ENCODE results near the gene SPIRE1.

GRCh38 chr18:12460874-12461273 is 197.0 kb downstream of the SPIRE1 start:
- TF ChIP-seq, protein P1, sequence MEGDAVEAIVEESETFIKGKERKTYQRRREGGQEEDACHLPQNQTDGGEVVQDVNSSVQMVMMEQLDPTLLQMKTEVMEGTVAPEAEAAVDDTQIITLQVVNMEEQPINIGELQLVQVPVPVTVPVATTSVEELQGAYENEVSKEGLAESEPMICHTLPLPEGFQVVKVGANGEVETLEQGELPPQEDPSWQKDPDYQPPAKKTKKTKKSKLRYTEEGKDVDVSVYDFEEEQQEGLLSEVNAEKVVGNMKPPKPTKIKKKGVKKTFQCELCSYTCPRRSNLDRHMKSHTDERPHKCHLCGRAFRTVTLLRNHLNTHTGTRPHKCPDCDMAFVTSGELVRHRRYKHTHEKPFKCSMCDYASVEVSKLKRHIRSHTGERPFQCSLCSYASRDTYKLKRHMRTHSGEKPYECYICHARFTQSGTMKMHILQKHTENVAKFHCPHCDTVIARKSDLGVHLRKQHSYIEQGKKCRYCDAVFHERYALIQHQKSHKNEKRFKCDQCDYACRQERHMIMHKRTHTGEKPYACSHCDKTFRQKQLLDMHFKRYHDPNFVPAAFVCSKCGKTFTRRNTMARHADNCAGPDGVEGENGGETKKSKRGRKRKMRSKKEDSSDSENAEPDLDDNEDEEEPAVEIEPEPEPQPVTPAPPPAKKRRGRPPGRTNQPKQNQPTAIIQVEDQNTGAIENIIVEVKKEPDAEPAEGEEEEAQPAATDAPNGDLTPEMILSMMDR (conservative IDR thresholded peaks at IDR 0.05; ENCODE audit: low read depth, low read length): no peak
- TF ChIP-seq USF2 (IDR thresholded peaks at IDR 0.05; ENCODE audit: low read depth, low read length) (no peak), SMC3 (IDR thresholded peaks at IDR 0.05; ENCODE audit: low read depth, low read length) (no peak), MAFK (IDR thresholded peaks at IDR 0.05; ENCODE audit: low read depth, low read length) (no peak), MAZ (IDR thresholded peaks at IDR 0.05; ENCODE audit: borderline replicate concordance, low read depth, low read length) (no peak), RFX5 (IDR thresholded peaks at IDR 0.05; ENCODE audit: low read depth, low read length) (no peak), POLR2A (IDR thresholded peaks at IDR 0.05; ENCODE audit: low read depth, low read length) (no peak), BHLHE40 (IDR thresholded peaks at IDR 0.05; ENCODE audit: low read depth, low read length) (no peak), CHD1 (IDR thresholded peaks at IDR 0.05; ENCODE audit: low read depth, low read length) (no peak)

Measured in IMR-90 (cell line).